Measurements from ENCODE around the gene TRPM6. TPM values are rescaled to one million over a fixed set of nuclear protein-coding genes. Genes with fewer than 3 reads are reported as not detected.

The TRPM6 gene
- total RNA-seq, 2 experiments from 2014 or later, result not detected

GRCh38 chr9:74921737-74922136, 34.0 kb upstream of the TRPM6 start:
- no peak for TF ChIP-seq EZH2phosphoT487 (IDR thresholded peaks at IDR 0.05; ENCODE audit: borderline replicate concordance, low read depth, low read length)
- intact Hi-C loops (cut with micrococcal nuclease; ENCODE audit: unreplicated experiment), result no loop called here
- H3K9me3 ChIP-seq (ENCODE audit: low read length), result no peaks in the 10 kb centered on the region
- H3K9me2 ChIP-seq (ENCODE audit: insufficient read depth, low read length), result no peaks in the 10 kb centered on the region
- H3K27ac ChIP-seq (ENCODE audit: low read depth, low read length, poor library complexity, severe bottlenecking), result no peak overlapping the region
- H4K20me1 ChIP-seq (ENCODE audit: insufficient read depth, low read length), result no peaks in the 10 kb centered on the region
- H2AFZ ChIP-seq (ENCODE audit: low read length), result no peak overlapping the region
- no peak overlapping the region for H3K4me2 ChIP-seq (ENCODE audit: low read length)
- no peaks in the 10 kb centered on the region for H3K79me2 ChIP-seq (ENCODE audit: insufficient read depth, low read depth, low read length)
- BruUV-seq (replicated peaks), result no TSS peak
- DNase-seq (ENCODE audit: low spot score), result no peak
- H3K4me3 ChIP-seq (ENCODE audit: low read depth, low read length, poor library complexity, severe bottlenecking), result no peak overlapping the region
- ChIA-PET CTCF (ENCODE audit: unreplicated experiment) (no interaction called here), POLR2A (interaction anchor here (0.5 kb wide), 1 partner anchor 29 kb away, joined by 3 read pairs; no protein-coding TSS in a partner anchor)
- no peaks in the 10 kb centered on the region for H3K4me1 ChIP-seq (ENCODE audit: insufficient read depth, low read length, poor library complexity, severe bottlenecking)
- no peaks in the 10 kb centered on the region for H3K36me3 ChIP-seq (ENCODE audit: insufficient read depth, low read length)

DNA sequence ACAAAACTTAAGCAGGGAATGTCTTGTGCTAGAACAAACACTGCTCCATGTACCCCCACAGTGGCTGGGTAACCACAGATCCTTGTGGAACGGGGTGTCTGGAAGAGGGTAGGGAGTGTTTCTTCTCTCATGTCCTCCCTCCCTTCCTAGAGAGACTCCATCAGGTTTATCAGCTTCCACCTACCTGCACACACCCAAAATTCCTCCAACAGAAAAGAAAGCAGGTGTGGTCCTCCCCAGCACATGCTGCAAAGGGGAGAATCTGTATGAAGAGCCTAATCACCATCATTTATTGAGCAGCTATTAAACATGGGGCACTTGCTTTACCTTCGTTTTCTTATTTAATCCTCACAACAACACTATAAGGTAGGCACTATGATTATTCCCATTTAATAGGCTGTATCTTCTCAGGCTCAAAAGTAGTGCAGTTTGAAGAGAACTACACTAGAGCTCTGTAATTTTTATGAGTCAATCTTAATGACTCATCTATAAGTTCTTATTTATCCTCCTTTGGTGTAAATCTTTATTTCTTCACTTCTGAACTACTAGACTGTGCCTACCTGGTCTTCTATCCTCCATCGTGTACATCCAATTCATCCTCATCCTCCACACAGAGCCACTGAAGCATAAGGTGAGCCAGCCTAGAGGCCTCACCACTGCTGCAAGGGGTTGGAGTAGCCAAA, 33.4 kb upstream of the TRPM6 start:
- no peak overlapping the region for H3K4me2 ChIP-seq (ENCODE audit: low read length)
- no peaks in the 10 kb centered on the region for H3K36me3 ChIP-seq (ENCODE audit: insufficient read depth, low read length)
- H3K4me1 ChIP-seq (ENCODE audit: insufficient read depth, low read length, poor library complexity, severe bottlenecking), result no peaks in the 10 kb centered on the region
- intact Hi-C loops (cut with micrococcal nuclease; ENCODE audit: unreplicated experiment), result no loop called here
- no peaks in the 10 kb centered on the region for H3K9me2 ChIP-seq (ENCODE audit: insufficient read depth, low read length)
- no peaks in the 10 kb centered on the region for H3K9me3 ChIP-seq (ENCODE audit: low read length)
- no peak overlapping the region for H3K27ac ChIP-seq (ENCODE audit: low read depth, low read length, poor library complexity, severe bottlenecking)
- H4K20me1 ChIP-seq (ENCODE audit: insufficient read depth, low read length), result no peaks in the 10 kb centered on the region
- DNase-seq (ENCODE audit: low spot score), result no peak
- POLR2A ChIA-PET, result no interaction called here
- CTCF ChIA-PET (ENCODE audit: unreplicated experiment), result no interaction called here
- no TSS peak for BruUV-seq (replicated peaks)
- no peak overlapping the region for H3K4me3 ChIP-seq (ENCODE audit: low read depth, low read length, poor library complexity, severe bottlenecking)
- no peak for TF ChIP-seq EZH2phosphoT487 (IDR thresholded peaks at IDR 0.05; ENCODE audit: borderline replicate concordance, low read depth, low read length)
- TF ChIP-seq, protein P1, sequence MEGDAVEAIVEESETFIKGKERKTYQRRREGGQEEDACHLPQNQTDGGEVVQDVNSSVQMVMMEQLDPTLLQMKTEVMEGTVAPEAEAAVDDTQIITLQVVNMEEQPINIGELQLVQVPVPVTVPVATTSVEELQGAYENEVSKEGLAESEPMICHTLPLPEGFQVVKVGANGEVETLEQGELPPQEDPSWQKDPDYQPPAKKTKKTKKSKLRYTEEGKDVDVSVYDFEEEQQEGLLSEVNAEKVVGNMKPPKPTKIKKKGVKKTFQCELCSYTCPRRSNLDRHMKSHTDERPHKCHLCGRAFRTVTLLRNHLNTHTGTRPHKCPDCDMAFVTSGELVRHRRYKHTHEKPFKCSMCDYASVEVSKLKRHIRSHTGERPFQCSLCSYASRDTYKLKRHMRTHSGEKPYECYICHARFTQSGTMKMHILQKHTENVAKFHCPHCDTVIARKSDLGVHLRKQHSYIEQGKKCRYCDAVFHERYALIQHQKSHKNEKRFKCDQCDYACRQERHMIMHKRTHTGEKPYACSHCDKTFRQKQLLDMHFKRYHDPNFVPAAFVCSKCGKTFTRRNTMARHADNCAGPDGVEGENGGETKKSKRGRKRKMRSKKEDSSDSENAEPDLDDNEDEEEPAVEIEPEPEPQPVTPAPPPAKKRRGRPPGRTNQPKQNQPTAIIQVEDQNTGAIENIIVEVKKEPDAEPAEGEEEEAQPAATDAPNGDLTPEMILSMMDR (conservative IDR thresholded peaks at IDR 0.05; ENCODE audit: low read length), result no peak
- no peaks in the 10 kb centered on the region for H3K79me2 ChIP-seq (ENCODE audit: insufficient read depth, low read depth, low read length)
- no peak overlapping the region for H2AFZ ChIP-seq (ENCODE audit: low read length)

GRCh38 chr9:74910036-74910435, 22.3 kb upstream of the TRPM6 start:
- Histone ChIP-seq H2AFZ (ENCODE audit: low read length) (no peak overlapping the region), H3K9me3 (ENCODE audit: low read length) (no peaks in the 10 kb centered on the region), H3K9me2 (ENCODE audit: insufficient read depth, low read length) (no peaks in the 10 kb centered on the region), H3K36me3 (ENCODE audit: insufficient read depth, low read length) (no peaks in the 10 kb centered on the region), H3K4me2 (ENCODE audit: low read length) (no peak overlapping the region), H3K4me3 (ENCODE audit: low read depth, low read length, poor library complexity, severe bottlenecking) (no peak overlapping the region), H3K79me2 (ENCODE audit: insufficient read depth, low read depth, low read length) (no peaks in the 10 kb centered on the region), H3K4me1 (ENCODE audit: insufficient read depth, low read length, poor library complexity, severe bottlenecking) (no peaks in the 10 kb centered on the region), H3K27ac (ENCODE audit: low read depth, low read length, poor library complexity, severe bottlenecking) (no peak overlapping the region), H4K20me1 (ENCODE audit: insufficient read depth, low read length) (no peaks in the 10 kb centered on the region)
- POLR2A ChIA-PET, result no interaction called here
- CTCF ChIA-PET (ENCODE audit: unreplicated experiment), result no interaction called here
- DNase-seq (ENCODE audit: low spot score), result no peak
- intact Hi-C loops (cut with micrococcal nuclease; ENCODE audit: unreplicated experiment), result no loop called here
- no peak for TF ChIP-seq EZH2phosphoT487 (IDR thresholded peaks at IDR 0.05; ENCODE audit: borderline replicate concordance, low read depth, low read length)
- TF ChIP-seq, protein P1 (conservative IDR thresholded peaks at IDR 0.05; ENCODE audit: low read length), result no peak
- no TSS peak for BruUV-seq (replicated peaks)

Data from OCI-LY7 (cell line).